ENCODE results near the gene ZDHHC4.
"Not testable (repeated sequence)": the region's sequence is repeated elsewhere in the genome, so short reads cannot be mapped to it uniquely, and the experiment has no call there.

ZDHHC4 gene

DNA sequence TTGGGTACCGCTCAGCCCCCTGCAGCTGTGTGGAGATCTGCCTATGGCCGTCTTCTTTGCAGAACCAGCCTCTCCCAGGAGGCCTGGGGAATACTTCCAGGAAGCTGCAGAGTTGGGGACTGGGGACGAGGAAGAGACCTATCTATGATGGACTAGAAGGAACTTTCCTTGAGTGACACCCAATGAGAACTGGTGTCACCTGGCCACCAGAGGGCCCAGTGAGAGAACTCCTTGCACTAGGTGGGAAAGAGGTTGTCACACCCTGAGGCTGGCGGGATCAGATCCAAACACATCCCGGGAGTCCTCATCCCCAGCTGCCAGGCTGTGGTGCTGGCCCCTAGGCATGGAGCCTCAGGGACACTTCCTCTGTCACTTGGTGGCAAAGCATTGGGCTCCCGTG is 21.1 kb upstream of the ZDHHC4 start:
- no peak overlapping the region for H3K4me3 ChIP-seq (ENCODE audit: low read length)

DNA sequence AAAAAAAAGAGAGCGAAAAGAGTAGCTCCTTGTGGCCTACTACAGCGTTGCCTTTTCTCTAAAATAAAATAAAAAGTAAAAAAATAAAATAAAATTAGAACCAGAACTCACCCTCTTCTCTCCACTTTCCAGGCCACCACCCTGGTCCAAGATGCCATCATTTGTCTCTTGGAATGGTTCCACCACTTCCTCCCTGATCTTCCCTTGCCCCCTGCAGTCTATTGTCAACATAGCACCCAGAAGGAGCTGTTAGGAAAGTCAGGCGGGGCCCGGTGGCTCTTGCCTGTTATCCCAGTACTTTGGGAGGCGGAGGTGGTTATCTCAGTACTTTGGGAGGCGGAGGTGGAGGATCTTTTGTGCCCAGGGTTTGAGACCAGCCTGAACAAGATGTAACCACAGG is 18.4 kb upstream of the ZDHHC4 start:
- no peak for DNase-seq (ENCODE audit: low read depth, low spot score)
- H3K4me3 ChIP-seq (ENCODE audit: low read length): no peak overlapping the region

More for the DNA sequence above, 21.1 kb upstream of the ZDHHC4 start:
- DNase-seq (ENCODE audit: low read depth, low spot score): no peak

DNA sequence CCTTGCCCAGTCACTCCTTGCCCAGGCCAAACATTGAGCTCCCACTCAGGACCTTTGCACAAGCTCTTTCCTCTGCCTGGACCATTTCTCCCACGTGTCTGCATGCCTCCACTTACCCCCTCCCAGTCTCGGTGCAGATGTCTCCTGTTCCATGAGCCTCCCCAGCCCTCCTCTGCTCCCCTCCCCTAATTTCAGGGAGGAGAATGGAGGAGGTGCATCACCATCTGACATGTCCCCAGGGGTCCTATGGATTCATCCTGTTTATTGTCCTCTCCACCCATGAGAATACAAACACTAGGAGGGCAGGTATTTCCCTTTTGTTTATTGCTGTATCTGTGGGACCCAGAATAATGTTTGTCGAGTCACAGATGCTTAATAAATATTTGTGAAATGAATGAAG is 17.4 kb upstream of the ZDHHC4 start:
- H3K4me3 ChIP-seq (ENCODE audit: low read length): no peak overlapping the region
- no peak for DNase-seq (ENCODE audit: low read depth, low spot score)

DNA sequence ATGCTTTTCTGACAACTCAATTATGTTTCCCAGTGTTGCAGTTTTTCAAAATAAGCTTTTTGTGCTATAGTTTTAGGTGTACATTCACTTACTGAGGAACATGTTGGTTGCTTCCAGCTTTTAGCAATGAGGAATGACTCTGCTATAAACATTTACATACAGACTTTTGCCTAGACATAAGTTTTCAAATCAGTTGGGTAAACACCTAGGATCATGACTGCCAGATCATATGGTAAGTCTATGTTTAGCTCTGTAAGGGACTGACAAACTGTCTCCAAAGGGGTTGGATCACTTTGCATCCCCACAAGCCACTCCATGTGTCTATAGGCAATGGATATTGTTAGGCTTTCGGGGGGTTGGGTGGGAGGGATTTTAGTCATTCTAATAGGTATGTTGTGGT is 15.1 kb upstream of the ZDHHC4 start:
- DNase-seq (ENCODE audit: low read depth, low spot score): no peak
- no peak overlapping the region for H3K4me3 ChIP-seq (ENCODE audit: low read length)

DNA sequence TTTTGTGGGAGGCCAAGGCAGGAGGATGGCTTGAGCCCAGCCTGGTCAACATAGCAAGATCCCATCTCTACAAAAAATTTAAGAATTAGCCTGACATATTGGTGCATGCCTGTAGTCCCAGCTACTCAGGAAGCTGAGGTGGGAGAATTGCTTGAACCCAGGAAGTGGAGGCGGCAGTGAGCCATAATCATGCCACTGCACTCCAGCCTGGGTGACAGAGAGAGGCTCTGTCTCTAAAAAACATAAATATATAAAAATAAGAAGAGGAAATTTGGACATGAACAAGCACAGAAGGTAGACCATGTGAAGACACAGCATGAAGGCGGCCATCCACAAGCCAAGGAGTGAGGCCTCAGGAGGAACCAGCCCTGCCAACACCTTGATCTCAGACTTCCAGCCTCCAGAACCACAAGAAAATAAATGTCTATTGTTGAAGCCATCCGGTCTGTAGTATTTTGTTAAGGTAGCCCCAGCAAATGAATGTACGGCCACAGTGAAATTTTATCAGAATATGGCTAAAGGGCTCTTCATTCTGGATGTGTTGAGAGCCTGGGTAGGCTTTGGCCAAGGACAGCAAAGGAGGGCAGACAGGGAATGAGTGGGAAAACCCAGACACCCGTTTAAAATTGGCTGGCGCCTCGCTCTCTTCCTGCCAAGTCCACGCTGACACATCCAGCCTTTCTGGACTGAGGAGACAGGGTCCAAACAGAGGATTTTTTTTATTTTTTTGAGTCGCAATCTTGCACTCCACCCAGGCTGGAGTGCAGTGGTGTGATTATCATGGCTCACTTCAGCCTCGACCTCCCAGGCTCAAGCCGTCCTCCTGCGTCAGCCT is 13.1 kb upstream of the ZDHHC4 start:
- no peak for DNase-seq (ENCODE audit: low read depth, low spot score)
- no peak overlapping the region for H3K4me3 ChIP-seq (ENCODE audit: low read length)

DNA sequence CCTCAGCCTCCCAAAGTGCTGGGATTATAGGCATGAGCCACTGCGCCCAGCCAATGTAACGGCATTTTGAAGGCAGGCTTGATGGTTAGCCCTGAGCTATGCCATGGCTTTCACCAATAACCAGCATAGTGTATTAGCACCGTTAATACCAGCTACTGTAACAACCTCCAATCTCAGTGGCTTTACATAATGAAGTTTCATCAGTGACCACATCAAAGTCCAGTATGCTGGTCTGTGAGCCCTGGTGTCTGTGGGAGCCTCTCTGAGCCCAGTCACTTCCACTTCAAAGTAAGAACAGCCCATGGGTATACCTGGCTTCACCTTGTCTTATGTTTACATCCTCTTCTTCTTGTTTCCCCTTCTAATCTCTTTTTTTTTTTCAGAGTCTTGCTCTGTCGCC is 11.6 kb upstream of the ZDHHC4 start:
- no peak for DNase-seq (ENCODE audit: low read depth, low spot score)
- no peak overlapping the region for H3K4me3 ChIP-seq (ENCODE audit: low read length)

DNA sequence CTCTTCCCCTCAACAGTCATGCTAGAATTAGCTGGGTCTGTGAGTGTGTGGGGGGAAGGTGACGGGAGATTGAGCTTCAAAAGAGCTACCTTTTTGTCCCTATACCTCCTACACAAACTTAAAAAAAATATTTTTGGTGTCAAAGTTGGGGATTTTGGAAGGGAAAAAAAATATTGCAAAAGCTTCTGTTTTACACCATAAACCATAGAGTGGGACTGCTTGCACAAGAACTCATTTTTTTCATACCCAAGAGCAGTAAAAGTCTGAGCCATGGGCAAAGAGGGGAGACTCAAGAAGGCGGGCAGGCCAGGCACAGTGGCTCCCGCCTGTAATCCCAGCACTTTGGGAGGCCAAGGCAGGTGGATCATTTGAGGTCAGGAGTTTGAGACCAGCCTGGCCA is 9.4 kb upstream of the ZDHHC4 start:
- H3K4me3 ChIP-seq (ENCODE audit: low read length): no peak overlapping the region
- DNase-seq (ENCODE audit: low read depth, low spot score): no peak

DNA sequence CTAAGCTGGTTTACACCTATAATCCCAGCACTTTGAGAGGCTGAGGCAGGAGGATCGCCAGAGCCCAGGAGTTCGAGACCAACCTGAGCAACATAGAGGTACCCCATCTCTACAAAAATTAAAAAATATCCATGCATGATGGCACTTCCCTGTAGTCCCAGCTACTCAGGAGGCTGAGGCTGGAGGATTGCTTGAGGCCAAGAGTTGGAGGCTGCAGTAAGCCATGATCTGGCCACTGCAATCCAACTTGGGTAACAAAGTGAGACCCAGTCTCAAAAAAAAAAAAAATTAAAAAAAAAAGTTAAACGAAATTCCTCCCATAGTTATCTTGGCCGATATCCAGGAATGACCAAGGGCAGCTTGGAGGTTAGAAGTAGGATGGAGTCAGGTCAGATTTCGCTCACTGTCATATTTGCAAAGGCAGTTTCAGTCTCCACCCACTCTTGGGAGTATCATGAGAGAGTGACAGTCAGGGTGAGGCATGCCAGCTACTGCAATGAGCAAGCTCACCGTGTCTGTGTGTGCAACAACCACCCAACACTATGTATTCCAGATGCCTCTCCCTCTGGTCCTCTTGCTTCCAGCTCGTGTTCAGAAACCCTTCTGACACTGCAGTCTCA is 6.0 kb upstream of the ZDHHC4 start:
- H3K4me3 ChIP-seq (ENCODE audit: low read length): no peak overlapping the region
- no peak for DNase-seq (ENCODE audit: low read depth, low spot score)

DNA sequence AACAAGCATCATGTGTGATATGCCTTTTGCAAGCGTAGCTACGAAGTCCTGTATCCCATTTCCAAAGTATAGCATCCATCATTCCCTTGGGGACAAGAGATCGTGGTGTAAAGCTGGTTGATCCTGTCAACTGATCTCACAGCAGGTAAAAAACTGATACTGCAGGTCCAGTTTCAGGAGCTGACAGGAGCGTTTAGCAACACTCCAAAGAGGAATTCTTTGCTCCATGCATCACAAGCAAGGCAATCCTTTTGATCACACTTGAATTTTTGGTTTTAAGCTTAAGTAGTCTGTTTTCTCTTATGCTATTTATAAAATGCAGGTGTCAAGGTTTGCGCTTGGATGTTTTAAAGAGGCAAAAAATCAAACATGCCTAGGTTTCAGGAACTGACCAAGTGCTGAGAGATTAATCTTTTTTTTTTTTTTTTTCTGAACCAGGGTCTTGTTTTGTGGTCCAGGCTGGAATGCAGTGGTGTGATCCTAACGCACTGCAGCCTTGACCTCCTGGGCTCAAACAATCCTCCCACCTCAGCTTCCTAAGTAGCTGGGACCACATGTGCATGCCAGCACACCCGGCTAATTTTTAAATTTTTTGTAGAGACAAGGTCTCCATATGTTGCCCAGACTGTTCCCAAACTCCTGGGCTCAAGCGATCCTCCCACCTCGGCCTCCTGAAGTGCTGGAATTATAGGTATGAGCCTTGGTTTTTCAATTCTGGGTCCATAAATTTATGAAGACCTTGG is 1.8 kb upstream of the ZDHHC4 start:
- DNase-seq (ENCODE audit: low read depth, low spot score): no peak
- H3K4me3 ChIP-seq (ENCODE audit: low read length): no peak overlapping the region

DNA sequence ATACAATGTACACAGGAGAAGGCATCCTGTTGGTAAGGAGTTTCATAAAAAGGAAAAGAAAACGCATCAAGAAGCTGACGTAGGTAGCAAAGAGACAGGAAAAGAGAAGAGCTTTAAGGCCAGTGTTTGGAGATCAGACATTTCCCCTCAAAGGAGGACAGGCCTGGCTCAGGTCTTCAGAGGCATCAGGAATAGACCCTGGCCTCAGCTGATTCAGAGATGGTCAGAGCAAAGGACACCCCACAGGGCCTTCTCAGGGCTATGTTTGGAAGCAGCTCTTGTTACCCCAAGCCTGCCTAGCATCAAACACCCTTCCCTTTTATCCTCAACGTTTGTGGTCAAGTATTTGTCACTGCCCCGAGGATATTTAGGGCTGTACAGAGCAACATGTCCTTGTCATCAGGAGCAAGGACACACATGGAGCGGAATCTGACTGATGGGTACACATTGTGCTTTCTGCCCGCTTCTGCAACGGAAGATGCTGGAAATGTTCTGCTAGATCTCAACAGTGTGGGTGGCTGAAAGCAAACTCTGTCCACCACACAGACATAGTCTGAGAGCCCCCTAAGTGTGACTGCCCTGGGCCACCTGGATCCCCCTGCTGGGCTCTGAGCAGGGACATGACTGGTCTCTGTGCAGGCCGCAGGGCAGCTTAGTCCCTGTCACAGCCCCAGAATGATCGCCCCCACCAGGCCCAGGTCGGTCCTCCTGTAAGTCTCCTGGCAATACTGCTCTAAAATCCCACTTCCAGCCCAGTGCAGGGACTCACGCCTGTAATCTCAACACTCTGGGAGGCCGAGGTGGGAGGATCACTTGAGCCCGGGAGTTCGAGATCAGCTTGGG is 1.0 kb upstream of the ZDHHC4 start:
- H3K4me3 ChIP-seq (ENCODE audit: low read length): peak overlapping the region; percentile 78
- DNase-seq (ENCODE audit: low read depth, low spot score): no peak

DNA sequence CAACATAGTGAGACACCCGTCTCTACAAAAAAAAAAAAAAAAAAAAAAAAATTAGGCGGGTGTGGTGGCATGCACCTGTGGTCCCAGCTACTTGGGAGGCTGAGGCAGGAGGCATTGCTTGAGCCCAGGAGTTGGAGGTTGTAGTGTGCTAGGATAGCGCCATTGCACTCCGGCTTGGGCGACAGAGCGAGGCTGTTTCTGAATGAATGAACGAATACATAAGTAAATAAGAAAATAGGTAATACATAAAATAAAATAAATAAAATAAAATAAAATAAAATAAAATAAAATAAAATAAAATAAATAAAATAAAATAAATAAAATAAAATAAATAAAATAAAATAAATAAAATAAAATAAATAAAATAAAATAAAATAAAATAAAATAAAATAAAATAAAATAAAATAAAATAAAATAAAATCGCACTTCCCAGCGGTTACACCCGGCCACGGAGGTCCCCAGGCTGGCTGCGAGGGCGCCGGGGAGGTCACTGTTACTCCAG is 336 bp upstream of the ZDHHC4 start:
- peak overlapping the region; percentile 78 for H3K4me3 ChIP-seq (ENCODE audit: low read length)
- DNase-seq (ENCODE audit: low read depth, low spot score): not testable (repeated sequence)

DNA sequence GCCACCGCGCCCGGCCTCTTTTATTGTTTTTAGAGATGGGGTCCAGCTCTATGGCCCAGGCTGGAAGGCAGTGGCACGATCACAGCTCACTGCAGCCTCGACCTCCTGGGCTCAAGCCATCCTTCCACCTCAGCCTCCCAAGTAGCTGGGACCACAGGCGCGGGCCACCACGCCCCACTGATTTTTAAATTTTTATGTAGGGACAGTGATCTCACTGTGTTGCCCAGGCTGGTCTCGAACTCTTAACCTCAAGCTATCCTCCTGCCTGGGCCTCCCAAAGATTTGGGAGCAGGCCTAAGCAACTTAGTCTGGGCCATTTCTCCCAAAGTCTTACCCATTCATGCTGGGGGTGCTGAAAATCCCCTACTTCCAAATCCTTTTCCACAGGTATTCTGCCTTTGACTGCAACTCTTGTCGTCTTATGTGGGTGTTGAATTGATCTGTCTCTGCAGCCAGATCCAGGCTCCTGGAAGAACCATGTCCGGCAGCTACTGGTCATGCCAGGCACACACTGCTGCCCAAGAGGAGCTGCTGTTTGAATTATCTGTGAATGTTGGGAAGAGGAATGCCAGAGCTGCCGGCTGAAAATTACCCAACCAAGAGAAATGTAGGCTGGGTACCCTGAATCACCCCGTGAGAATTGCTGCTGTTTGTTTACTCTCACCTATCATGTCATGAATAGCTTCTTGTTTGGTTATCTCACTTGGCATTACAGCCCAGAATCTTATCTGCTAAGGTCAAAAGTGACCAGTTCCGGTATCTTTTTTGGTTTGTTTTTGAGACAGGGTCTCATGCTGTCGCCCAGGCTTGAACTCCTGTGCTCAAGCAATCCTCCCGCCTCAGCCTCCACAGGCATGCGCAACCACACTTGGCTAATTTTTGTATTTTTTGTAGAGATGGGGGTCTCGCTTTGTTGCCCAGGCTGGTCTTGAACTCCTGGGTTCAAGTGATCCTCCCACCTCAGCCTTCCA is 1.1 kb downstream of the ZDHHC4 start:
- DNase-seq (ENCODE audit: low read depth, low spot score): no peak
- peak overlapping the region; percentile 78 for H3K4me3 ChIP-seq (ENCODE audit: low read length)

DNA sequence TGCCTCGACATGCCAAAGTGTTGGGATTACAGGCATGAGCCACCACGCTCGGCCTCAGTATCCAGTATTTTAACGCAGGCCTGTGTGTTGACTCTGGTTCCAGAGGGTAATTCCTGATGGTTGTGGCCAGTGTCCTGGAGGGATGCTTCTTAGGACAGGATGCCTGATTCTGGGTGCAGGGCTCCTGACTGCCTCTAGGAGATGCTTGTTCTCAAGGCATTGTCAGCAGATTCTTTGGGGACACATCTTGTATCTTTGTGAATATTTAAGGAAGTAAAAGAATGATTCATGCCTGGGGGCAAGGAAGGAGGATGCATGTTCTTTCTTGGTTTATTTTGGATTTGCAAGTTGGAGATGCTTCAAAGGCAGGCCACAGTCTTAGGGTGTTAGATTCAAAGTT is 2.2 kb downstream of the ZDHHC4 start:
- no peak for DNase-seq (ENCODE audit: low read depth, low spot score)
- H3K4me3 ChIP-seq (ENCODE audit: low read length): no peak overlapping the region

DNA sequence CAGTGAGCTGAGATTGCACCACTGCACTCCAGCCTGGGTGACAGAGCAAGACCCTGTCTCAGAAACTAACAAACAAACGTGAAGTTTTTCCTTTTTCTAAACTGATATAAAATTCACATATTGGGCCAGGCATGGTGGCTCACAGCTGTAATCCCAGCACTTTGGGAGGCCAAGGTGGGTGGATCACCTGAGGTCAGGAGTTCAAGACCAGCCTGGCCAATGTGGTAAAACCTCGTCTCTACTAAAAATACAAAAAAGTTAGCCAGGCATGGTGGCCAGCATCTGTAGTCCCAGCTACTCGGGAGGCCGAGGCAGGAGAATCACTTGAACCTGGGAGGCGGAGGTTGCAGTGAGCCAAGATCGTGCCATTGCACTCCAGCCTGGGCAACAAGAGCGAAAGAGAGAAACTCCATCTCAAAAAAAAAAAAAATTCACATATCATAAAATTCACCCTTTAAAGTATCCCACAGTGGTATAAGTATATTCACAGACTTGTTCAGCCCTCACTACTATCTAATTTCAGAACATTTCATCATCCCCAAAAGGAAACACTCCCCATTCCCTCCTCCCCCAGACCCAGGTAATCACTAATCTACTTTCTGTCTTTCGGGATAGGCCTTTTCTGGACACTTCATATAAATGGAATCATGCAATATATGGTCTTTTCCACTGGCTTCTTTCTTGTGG is 8.6 kb downstream of the ZDHHC4 start:
- not testable (repeated sequence) for H3K4me3 ChIP-seq (ENCODE audit: low read length); DNase-seq (ENCODE audit: low read depth, low spot score)

DNA sequence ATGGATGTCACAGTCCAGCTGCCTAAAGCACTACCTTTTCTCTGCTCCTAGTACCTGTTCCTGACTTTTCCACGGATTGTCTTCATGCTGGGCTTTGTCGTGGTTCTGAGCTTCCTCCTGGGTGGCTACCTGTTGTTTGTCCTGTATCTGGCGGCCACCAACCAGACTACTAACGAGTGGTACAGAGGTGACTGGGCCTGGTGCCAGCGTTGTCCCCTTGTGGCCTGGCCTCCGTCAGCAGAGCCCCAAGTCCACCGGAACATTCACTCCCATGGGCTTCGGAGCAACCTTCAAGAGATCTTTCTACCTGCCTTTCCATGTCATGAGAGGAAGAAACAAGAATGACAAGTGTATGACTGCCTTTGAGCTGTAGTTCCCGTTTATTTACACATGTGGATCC is 11.3 kb downstream of the ZDHHC4 start:
- H3K4me3 ChIP-seq (ENCODE audit: low read length): no peak overlapping the region
- no peak for DNase-seq (ENCODE audit: low read depth, low spot score)

DNA sequence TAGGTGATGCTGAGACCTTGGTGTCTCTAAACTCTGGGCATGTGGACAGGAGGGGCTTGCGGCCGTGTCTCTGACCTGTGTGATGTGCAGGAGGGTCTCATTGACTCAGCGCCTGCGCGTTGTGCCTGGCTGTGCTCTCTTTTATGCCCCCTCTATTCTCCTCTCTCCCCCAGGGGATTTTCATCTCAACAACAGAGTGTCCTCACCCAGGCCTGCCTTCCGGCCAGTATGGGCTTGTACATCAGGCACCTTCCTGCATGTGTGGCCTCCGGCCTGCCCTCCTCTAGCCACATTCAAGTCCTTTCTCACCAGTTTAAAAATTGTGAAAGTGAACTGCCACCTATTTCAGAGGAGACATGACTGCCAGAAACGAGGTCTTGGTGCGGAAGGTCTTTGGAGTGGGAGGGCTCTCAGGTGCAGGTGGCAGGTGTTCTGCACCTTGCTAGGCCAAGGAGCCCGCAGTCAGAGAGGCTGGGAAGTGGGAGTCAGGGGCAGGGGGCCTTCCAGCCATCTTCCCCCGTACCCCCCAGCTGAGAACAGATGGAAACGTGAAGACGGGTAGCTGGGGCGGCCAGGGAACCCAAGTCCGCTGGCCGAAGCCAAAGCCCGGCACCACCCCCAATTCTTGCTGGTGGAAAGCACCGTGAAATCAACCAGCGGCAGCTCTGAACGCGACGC is 12.0 kb downstream of the ZDHHC4 start:
- no peak for DNase-seq (ENCODE audit: low read depth, low spot score)
- peak overlapping the region; percentile 35 for H3K4me3 ChIP-seq (ENCODE audit: low read length)

Measured in Jurkat, Clone E6-1 (cell line).